Measurements from ENCODE around the gene CRB1.
"Not testable (repeated sequence)": the region's sequence is repeated elsewhere in the genome, so short reads cannot be mapped to it uniquely, and the experiment has no call there.

Gene CRB1

DNA sequence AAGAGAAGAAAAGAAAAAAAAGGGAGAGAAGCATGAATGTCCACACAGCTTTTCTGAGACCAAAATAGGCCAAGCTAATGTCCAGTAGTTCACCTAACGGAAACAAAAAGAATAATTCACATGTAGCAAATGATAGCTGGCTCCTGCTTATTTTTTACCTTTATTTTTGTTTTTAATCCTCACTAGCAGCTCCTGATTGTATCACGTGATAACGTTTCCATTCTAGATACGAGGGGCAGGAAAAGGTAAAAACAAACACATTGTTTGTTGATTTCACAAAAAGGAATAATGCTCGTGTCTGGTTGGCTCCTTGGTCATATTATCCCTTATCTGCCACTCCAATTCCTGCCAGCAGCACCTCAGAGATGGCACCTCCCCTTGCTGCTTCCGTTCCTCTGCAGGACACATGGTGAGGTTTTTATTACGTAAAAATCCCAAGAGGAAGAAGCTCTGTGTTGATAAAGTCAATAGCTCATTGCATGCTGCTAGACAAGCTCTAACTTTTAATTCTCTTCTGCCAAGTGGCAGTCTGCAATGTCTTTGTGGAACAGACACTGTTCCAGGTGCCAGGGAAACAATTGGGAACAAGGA, 201.7 kb downstream of the CRB1 start:
- DNase-seq (ENCODE audit: insufficient read length) (no peak), FAIRE-seq (no peak)
- TF ChIP-seq POLR2A (IDR thresholded peaks at IDR 0.05; ENCODE audit: low read depth, low read length) (no peak), POLR2AphosphoS5 (IDR thresholded peaks at IDR 0.05; ENCODE audit: low read depth, low read length) (no peak), TAF1 (IDR thresholded peaks at IDR 0.05; ENCODE audit: borderline replicate concordance, low read depth, low read length) (no peak)

DNA sequence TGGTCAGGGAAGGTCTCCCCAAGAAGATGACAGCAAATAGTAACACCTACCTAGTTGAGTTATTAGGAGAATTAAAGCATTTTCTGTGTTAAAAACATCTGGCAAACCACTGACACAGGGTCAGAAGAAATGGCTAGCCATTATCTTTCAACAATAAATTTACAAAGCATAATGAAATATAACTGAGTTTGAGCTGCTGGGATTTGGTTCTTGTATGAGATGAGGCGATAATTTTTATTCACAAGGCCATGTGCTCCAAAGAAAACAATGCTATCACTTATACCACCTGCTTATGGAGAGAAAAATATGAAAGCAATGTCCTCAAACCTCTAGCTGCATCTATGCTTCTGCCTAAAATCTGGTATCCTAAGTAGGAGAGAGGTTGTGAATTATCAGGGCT, 202.3 kb downstream of the CRB1 start:
- no peak for TF ChIP-seq POLR2AphosphoS5 (IDR thresholded peaks at IDR 0.05; ENCODE audit: low read depth, low read length)
- no peak for TF ChIP-seq TAF1 (IDR thresholded peaks at IDR 0.05; ENCODE audit: borderline replicate concordance, low read depth, low read length)
- TF ChIP-seq POLR2A (IDR thresholded peaks at IDR 0.05; ENCODE audit: low read depth, low read length) = no peak
- no peak for DNase-seq (ENCODE audit: insufficient read length)
- FAIRE-seq = no peak

DNA sequence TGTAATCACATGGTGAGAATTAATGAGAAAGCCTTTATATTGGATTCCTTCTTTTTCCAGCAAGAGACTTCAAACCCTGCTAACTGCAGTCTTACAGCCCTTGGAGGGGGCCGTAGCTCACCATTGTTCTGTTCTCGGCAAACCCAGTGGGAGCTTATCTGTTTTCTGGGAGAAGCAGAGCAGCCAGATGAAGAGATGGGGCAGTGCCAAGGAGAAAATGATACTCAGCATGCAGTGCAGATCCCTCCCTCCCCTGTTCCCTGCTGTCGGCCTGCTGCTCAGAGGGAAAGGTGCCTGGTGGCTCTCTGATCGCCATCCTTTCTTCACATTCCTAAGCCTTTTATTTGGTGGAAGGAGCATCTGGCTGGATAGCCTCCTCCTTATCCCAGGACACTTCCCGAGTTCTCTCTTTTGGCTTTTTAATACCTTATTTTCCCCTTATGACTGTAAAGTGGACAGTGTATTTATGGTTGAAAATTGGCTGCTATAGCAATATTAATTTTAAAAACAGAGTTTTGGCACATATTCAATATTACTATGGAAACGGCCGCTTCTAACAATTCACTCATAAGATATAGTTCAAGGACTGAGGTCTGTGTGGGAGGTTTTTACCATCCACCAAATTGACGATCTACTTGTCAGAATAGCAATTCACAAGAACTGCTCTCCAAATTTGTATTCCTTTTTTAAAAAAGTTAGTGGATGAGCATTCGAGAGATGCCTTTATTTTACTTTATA, 203.4 kb downstream of the CRB1 start:
- no peak for TF ChIP-seq POLR2A (IDR thresholded peaks at IDR 0.05; ENCODE audit: low read depth, low read length)
- no peak for TF ChIP-seq TAF1 (IDR thresholded peaks at IDR 0.05; ENCODE audit: borderline replicate concordance, low read depth, low read length)
- TF ChIP-seq POLR2AphosphoS5 (IDR thresholded peaks at IDR 0.05; ENCODE audit: low read depth, low read length) = no peak
- FAIRE-seq (no peak), DNase-seq (ENCODE audit: insufficient read length) (no peak)

DNA sequence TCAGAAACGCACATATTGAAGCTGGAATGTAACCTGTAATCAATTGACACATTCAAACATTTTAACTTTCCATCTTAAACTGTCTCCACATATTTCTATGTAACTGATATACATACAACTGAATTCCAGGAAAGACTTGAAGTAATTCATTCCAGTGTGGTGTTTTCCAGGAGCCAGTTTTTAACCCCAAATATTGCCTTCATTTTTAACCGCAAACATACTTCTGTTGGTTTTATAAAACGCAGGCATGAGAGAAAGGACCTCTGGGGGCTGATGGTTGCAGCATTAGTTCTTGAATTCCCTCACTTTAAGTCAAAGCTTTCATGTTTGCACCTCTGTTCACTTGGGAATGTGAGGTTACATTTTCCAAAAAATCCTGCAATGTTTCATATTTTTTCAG, 204.1 kb downstream of the CRB1 start:
- TF ChIP-seq TAF1 (IDR thresholded peaks at IDR 0.05; ENCODE audit: borderline replicate concordance, low read depth, low read length) = no peak
- TF ChIP-seq POLR2AphosphoS5 (IDR thresholded peaks at IDR 0.05; ENCODE audit: low read depth, low read length) = no peak
- no peak for TF ChIP-seq POLR2A (IDR thresholded peaks at IDR 0.05; ENCODE audit: low read depth, low read length)
- no peak for FAIRE-seq
- no peak for DNase-seq (ENCODE audit: insufficient read length)

DNA sequence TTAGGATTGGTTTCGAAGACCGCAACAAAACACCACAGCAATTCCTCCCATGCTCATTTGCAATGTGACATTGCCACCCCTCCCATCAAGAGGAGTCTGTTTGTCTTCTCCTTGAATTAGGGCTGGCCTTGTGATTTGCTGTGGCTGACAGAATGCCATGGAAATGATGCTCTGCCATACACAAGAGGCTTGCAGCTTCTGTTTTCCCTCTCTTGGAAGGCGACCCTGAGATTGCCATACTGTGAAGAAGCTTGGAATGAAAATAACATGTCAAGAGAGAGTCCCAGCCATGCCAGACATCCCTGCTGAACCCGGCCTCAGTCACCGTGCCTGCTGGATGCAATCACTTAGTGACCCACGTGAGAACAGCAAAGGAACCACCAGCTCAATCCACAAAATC, 212.4 kb downstream of the CRB1 start:
- DNase-seq (ENCODE audit: insufficient read length) (no peak), FAIRE-seq (no peak)
- TF ChIP-seq POLR2AphosphoS5 (IDR thresholded peaks at IDR 0.05; ENCODE audit: low read depth, low read length) (no peak), POLR2A (IDR thresholded peaks at IDR 0.05; ENCODE audit: low read depth, low read length) (no peak), TAF1 (IDR thresholded peaks at IDR 0.05; ENCODE audit: borderline replicate concordance, low read depth, low read length) (no peak)

DNA sequence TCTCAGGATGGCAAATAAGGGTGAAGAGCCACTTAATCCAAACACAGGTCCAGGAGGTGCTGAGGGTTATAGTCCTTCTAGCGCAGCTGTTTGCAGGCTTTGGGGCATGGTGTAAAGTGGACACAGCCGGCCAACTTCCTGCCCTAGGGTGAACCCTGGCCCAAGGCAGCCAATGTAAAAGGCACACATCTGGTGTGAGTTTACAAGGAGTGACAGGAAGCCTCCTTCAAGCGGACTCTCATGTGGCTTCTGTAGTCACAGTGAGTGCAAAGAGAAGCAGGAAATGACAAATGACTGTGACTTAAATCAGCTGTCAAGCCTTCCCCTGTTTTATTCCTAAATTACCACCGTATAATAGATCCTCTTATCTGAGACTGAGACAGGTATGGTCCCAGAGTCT, 213.0 kb downstream of the CRB1 start:
- DNase-seq (ENCODE audit: insufficient read length) = no peak
- FAIRE-seq = no peak
- TF ChIP-seq TAF1 (IDR thresholded peaks at IDR 0.05; ENCODE audit: borderline replicate concordance, low read depth, low read length) (no peak), POLR2A (IDR thresholded peaks at IDR 0.05; ENCODE audit: low read depth, low read length) (no peak), POLR2AphosphoS5 (IDR thresholded peaks at IDR 0.05; ENCODE audit: low read depth, low read length) (no peak)

DNA sequence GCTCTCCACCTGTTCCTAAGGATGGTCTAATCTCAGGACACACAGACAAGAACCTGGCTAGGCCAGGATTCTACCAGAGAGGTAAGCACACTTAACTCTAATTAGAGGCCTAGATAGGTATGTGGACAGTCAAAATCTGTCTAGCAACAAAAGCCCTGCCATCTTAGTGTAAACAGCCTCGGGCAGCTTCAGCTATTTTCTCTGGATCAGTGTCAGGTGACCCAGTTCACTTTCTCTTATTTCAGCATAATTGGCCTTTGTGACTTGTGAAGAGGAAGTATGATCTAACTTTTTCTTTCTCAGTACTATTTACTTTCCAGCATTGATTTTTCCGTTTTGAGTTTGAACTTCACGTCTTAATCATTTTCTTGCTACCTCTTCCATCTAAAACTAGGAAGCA, 217.7 kb downstream of the CRB1 start:
- DNase-seq (ENCODE audit: insufficient read length) (no peak), FAIRE-seq (no peak)

DNA sequence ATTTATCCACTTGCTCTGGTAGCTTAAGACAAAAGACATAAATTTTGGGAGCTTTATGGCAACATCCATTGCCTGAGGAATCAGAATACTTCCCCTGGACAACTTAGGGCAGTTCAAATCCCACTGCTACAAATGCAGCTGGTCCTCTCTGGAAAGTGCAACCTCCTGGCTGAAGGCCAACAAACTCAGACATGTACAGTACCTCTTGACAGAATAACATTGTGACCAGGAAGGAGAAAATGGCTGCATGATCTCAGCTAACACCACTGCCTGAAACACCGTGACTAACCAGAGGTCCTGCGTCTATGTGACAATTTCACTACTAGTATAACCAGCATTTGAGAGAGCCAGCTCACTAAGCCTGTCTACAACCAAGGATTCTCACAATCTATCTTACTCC, 218.9 kb downstream of the CRB1 start:
- FAIRE-seq (no peak), DNase-seq (ENCODE audit: insufficient read length) (no peak)
- TF ChIP-seq POLR2AphosphoS5 (IDR thresholded peaks at IDR 0.05; ENCODE audit: low read depth, low read length) (no peak), TAF1 (IDR thresholded peaks at IDR 0.05; ENCODE audit: borderline replicate concordance, low read depth, low read length) (no peak), POLR2A (IDR thresholded peaks at IDR 0.05; ENCODE audit: low read depth, low read length) (no peak)

More for the DNA sequence above, 217.7 kb downstream of the CRB1 start:
- no peak for TF ChIP-seq POLR2A (IDR thresholded peaks at IDR 0.05; ENCODE audit: low read depth, low read length)
- TF ChIP-seq TAF1 (IDR thresholded peaks at IDR 0.05; ENCODE audit: borderline replicate concordance, low read depth, low read length) = no peak
- no peak for TF ChIP-seq POLR2AphosphoS5 (IDR thresholded peaks at IDR 0.05; ENCODE audit: low read depth, low read length)

DNA sequence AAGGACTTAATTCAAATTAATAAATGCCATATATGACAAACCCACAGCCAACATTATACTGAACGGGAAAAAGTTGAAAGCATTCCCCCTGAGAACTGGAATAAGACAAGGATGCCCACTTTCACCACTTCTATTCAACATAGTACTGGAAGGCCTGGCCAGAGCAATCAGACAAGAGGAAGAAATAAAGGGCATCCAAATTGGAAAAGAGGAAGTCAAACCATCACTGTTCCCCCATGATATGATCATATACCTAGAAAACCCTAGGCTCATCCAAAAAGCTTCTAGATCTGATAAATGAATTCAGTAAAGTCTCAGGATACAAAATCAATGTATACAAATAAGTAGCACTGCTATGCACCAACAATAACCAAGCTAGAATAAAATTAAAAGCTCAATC, 223.5 kb downstream of the CRB1 start:
- FAIRE-seq; DNase-seq (ENCODE audit: insufficient read length): not testable (repeated sequence)

DNA sequence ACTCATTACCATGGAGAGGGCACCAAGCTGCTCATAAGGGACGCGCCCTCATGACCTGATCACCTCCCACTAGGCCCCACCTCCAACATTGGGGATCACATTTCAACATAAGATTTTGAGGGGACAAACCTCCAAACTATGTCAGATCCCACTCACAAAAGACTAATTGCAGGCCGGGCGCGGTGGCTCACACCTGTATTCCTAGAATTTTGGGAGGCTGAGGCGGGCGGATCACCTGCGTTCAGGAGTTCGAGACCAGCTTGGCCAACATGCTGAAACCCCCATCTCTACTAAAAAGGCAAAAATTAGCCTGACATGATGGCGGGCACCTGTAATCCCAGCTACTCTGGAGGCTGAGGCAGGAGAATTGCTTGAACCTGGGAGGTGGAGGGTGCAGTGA, 228.7 kb downstream of the CRB1 start:
- FAIRE-seq (no peak), DNase-seq (ENCODE audit: insufficient read length) (no peak)
- no peak for TF ChIP-seq TAF1 (IDR thresholded peaks at IDR 0.05; ENCODE audit: borderline replicate concordance, low read depth, low read length)
- no peak for TF ChIP-seq POLR2A (IDR thresholded peaks at IDR 0.05; ENCODE audit: low read depth, low read length)
- no peak for TF ChIP-seq POLR2AphosphoS5 (IDR thresholded peaks at IDR 0.05; ENCODE audit: low read depth, low read length)

DNA sequence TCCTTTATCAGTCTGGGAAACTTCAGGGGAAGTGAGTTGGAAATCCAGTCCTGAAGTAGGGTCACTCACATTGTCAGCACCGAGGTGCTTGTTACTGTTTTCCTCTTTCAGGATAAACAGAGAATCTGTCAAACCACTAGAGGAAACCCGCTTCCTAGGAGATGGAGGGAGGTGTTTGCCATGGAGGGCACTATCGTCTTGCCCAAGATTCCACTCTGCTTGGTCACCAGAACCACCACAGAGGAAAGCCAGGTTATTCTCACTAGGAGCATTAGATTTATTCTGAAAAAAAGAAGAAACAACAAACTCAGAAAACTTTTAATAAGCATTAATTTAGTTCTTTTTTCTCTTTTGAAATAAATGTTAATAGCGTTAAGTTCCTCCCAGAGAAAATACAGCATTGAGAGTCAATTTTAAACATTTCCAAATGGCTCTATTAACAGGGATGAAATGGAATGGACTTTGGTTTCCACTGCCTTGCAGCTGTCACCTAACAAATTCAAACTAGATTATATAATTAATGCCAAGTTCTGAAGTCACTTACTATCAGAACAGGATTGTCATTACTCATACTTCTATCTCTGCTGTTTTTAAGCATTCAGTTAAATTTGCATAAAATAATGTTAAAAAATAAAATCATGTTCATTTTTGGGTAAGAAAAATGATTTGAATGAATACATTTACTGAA, 242.8 kb downstream of the CRB1 start:
- DNase-seq (ENCODE audit: insufficient read length) (no peak), FAIRE-seq (no peak)
- no peak for TF ChIP-seq POLR2A (IDR thresholded peaks at IDR 0.05; ENCODE audit: low read depth, low read length)
- no peak for TF ChIP-seq POLR2AphosphoS5 (IDR thresholded peaks at IDR 0.05; ENCODE audit: low read depth, low read length)
- no peak for TF ChIP-seq TAF1 (IDR thresholded peaks at IDR 0.05; ENCODE audit: borderline replicate concordance, low read depth, low read length)

DNA sequence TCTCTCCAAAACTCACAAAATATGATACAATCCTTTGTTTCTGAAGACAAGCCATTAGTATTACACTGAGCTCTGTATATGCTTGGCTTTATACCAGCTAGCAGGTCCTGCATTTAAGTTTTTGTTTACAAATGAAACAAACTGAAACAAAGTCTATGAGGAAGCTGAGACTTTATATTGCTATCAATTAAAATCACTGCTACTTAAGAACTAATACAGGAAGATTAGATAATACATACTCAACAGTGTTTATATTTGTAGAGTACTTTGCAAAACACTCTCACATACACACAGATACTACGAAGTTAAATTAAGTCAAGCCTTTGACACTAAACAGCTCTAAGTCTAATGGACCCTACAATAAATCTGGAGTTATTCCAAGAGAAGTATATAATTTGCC, 247.4 kb downstream of the CRB1 start:
- TF ChIP-seq TAF1 (IDR thresholded peaks at IDR 0.05; ENCODE audit: borderline replicate concordance, low read depth, low read length) (no peak), POLR2AphosphoS5 (IDR thresholded peaks at IDR 0.05; ENCODE audit: low read depth, low read length) (no peak), POLR2A (IDR thresholded peaks at IDR 0.05; ENCODE audit: low read depth, low read length) (no peak)
- no peak for FAIRE-seq
- no peak for DNase-seq (ENCODE audit: insufficient read length)
